Adipose tissue (tissue), 3 donors: ENCODE measurements around the gene LRRC3C. TPM values are rescaled to one million over a fixed set of nuclear protein-coding genes. Genes with fewer than 3 reads are reported as not detected.

ENCODE experiments used
- polyA plus RNA-seq, 3 donors: library from polyadenylated mRNA; stranded (reverse); fragments of 200-250 nt; gene quantifications; one replicate each; pipeline ENCODE4 v1.2.3, GENCODE V29; 2013
- donor health status: healthy with polysubstance abuse.
- donor health status: Bipolar disorder and iron deficiency.
- donor health status: healthy.

Gene LRRC3C
- polyA plus RNA-seq, 3 donors = not detected

Other genes with a start within 250 kb of the LRRC3C start
- 10 to 100 TPM in 2 of 3 donors, 1 to 10 TPM in 1; 8.4 to 19.9 (median 12.3) TPM for gene PGAP3, start 239.7 kb upstream of the LRRC3C start, polyA plus RNA-seq
- 10 to 100 TPM in 1 of 3 donors, 1 to 10 TPM in 2; 7.2 to 28.0 (median 7.4) TPM for gene ERBB2, start 227.7 kb upstream of the LRRC3C start, polyA plus RNA-seq
- gene MIEN1, start 197.2 kb upstream of the LRRC3C start, polyA plus RNA-seq = 10 to 100 TPM; 43.2 to 79.4 (median 45.4) TPM
- 10 to 100 TPM in 1 of 3 donors, 1 to 10 TPM in 1, under 1 TPM in 1; 0.34 to 29.6 (median 2.8) TPM for gene GRB7, start 189.8 kb upstream of the LRRC3C start, polyA plus RNA-seq
- under 1 TPM; 0.29 to 0.62 (median 0.34) TPM for gene IKZF3, start 63.4 kb upstream of the LRRC3C start, polyA plus RNA-seq
- gene ZPBP2, start 59.5 kb upstream of the LRRC3C start, polyA plus RNA-seq = not detected
- gene GSDMB, start 9.1 kb upstream of the LRRC3C start, polyA plus RNA-seq = 10 to 100 TPM in 2 of 3 donors, 1 to 10 TPM in 1; 3.8 to 24.1 (median 21.4) TPM
- 100 to 1,000 TPM in 2 of 3 donors, 10 to 100 TPM in 1; 60.2 to 215 (median 188) TPM for gene ORMDL3, start 131 bp upstream of the LRRC3C start, polyA plus RNA-seq
- gene GSDMA, start 35.3 kb downstream of the LRRC3C start, polyA plus RNA-seq = under 1 TPM; 0.14 to 0.91 (median 0.22) TPM
- gene PSMD3, start 53.1 kb downstream of the LRRC3C start, polyA plus RNA-seq = 10 to 100 TPM; 42.6 to 81.7 (median 54.8) TPM
- 10 to 100 TPM in 1 of 3 donors, 1 to 10 TPM in 1, under 1 TPM in 1; 0.75 to 91.0 (median 4.4) TPM for gene CSF3, start 87.7 kb downstream of the LRRC3C start, polyA plus RNA-seq
- 10 to 100 TPM; 29.2 to 55.6 (median 41.2) TPM for gene MED24, start 126.7 kb downstream of the LRRC3C start, polyA plus RNA-seq
- gene THRA, start 135.2 kb downstream of the LRRC3C start, polyA plus RNA-seq = 10 to 100 TPM; 22.5 to 64.0 (median 60.6) TPM
- 10 to 100 TPM in 2 of 3 donors, 1 to 10 TPM in 1; 7.3 to 20.7 (median 15.0) TPM for gene NR1D1, start 172.9 kb downstream of the LRRC3C start, polyA plus RNA-seq
- 10 to 100 TPM; 33.8 to 88.4 (median 62.1) TPM for gene MSL1, start 194.2 kb downstream of the LRRC3C start, polyA plus RNA-seq
- gene CASC3, start 212.8 kb downstream of the LRRC3C start, polyA plus RNA-seq = 10 to 100 TPM; 28.0 to 62.2 (median 43.2) TPM
- gene RAPGEFL1, start 249.7 kb downstream of the LRRC3C start, polyA plus RNA-seq = 1 to 10 TPM; 4.0 to 5.8 (median 4.5) TPM